GM18502 (cell line): ENCODE measurements around the gene RHOG.

ENCODE experiments used
- ATAC-seq: cut with Tn5 transposase; IDR thresholded peaks from one replicate; pipeline ENCODE4 v1.9.1; 2021; ENCODE audit warnings: mild to moderate bottlenecking; ENCODE audit not compliant: unreplicated experiment, poor library complexity

Gene RHOG

GRCh38 chr11:3782963-3783362, 57.8 kb downstream of the RHOG start:
- ATAC-seq: no peak

GRCh38 chr11:3781423-3781822, 59.3 kb downstream of the RHOG start:
- no peak for ATAC-seq
